Uterus (tissue), 2 donors: ENCODE results near the gene MAGEB10.

Experiments
- CTCF ChIP-seq, 4 experiments: fragments of 200-600 bp in 2 of 4; fragments of 450-650 bp in 2 of 4; sonication (generic) in 2 of 4; IDR thresholded peaks; one replicate each; pipeline ENCODE4 v1.5.1; 2016 to 2019; ENCODE audit warnings: antibody characterized with exemption in 4 of 4, mild to moderate bottlenecking in 2 of 4, moderate library complexity in 1 of 4
- POLR2A ChIP-seq, 2 donors: fragments of 450-650 bp; IDR thresholded peaks; one replicate each; pipeline ENCODE4 v1.6.1; 2016; ENCODE audit warnings: antibody characterized with exemption in 2 of 2, mild to moderate bottlenecking in 1 of 2, moderate library complexity in 1 of 2

- TF ChIP-seq CTCF (IDR thresholded peaks at IDR 0.05) (no peak), POLR2A (IDR thresholded peaks at IDR 0.05) (no peak)
Observed at GRCh38 chrX:27767387-27767786, 40.4 kb upstream of the MAGEB10 start.
